ENCODE results near the gene PQBP1.

The PQBP1 gene

DNA sequence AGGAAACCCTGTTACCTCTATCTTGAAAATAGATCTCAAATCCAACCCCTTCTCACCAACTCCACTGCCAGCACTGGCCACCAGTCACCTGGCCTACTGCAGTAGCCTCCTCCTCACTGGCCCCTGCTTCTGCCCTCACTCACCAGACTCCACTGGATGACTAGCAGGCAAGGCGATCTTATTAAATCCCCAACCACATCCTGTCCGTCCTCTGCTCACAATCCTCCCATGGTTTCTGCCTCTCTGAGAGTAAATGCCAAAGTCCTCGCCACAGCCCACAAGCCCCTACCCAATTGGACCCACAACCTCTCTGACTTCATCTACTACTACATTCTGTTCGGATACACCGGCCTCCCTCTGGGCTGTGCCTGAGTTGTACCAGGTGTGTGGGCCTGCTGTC lies 26.5 kb downstream of the PQBP1 start:
- DNase-seq (ENCODE audit: low spot score) = no peak

DNA sequence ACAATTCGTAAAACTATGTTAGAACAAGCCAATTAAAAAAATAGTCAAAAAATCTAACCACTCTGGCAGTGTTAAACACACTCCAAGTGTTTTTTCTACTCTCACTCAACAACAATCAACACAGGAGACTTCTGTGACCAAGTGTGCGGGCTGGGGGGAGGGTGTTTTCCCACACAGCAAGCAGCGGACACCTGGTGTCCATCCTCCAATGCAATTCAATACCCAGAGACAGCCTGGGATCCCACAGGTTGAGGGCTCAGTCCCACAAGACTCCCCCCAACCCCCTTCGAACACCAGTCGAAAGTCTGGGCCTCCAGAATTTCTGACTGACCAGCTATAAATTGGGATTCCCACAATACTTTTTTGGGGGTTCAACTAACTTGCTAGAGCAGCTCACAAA lies 29.4 kb downstream of the PQBP1 start:
- DNase-seq (ENCODE audit: low spot score) = no peak

DNA sequence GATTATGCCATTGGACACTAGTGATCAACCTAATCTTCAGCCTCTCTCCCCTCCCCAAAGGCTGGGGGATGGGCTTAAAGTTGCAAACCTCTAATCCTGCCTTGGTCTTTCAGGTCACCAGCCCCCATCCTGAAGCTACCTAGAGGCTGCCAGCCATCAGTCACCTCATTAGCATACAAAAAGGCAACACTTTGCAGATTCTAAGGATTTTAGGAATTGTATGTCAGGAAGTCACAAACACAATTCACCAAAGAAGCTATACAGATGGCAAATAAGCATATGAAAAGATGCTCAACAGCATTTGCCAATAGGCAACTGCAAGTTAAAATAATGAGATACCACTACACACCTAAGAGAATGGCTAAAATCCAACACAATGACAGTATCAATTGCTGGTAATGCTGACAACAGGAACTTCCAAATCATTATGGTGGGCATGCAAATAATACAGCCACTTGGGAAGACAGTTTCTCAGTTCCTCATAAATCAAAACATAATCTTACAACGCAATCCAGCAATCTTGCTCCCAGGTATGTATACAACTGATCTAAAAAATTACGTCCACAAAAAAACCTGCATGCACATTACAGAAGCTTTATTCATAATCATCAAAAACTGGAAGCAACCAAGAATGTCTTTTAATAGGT lies 30.1 kb downstream of the PQBP1 start:
- DNase-seq (ENCODE audit: low spot score) = no peak

GRCh38 chrX:48933757-48934156 lies 36.0 kb downstream of the PQBP1 start:
- DNase-seq (ENCODE audit: low spot score) = no peak

GRCh38 chrX:48934581-48935300 lies 37.0 kb downstream of the PQBP1 start:
- DNase-seq (ENCODE audit: low spot score) = no peak

GRCh38 chrX:48935301-48935670 lies 37.6 kb downstream of the PQBP1 start:
- DNase-seq (ENCODE audit: low spot score) = no peak

GRCh38 chrX:48936429-48937053 lies 38.8 kb downstream of the PQBP1 start:
- DNase-seq (ENCODE audit: low spot score) = no peak

DNA sequence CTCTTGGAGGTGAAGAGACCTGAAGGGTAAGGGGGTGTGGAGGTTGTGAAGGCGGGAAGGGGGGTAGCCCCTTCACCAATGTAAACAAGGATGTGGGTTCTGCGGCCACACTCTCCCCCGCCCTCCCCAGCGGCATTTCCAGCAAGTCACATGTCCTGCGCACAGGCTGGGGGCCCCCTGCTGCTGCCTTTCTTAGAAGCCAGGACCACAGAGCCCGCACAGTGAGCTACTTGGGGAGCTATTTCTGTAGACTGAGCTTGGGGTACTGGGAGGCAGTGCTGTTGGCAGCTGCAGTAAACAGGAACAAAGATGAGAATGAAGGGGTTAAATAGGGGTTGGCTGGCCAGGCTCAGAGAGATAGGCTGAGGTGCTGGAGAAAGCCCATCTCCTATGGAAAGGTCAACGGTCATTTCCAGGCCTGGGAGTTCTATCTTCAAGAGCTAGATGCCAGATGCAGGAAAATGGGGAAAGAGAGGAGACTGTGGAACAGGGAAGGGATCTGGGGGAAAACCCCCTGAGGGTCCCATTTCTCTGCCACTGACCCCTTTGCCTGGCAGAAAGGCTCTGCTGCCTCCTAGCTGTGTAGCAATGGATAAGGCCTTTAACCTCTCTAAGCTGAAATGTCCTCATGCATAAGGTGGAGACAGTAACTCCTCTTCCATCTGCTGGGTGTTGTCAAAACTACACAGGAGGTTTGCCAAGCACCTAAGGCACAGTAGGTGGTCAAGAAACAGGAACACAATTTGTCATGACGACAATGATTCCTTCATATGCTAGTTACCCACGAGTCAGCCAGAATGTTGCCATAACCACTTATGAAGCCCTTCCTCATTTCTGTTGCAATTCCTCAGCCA lies 39.6 kb downstream of the PQBP1 start:
- no peak for DNase-seq (ENCODE audit: low spot score)

GRCh38 chrX:48938721-48939425 lies 41.1 kb downstream of the PQBP1 start:
- no peak for DNase-seq (ENCODE audit: low spot score)

DNA sequence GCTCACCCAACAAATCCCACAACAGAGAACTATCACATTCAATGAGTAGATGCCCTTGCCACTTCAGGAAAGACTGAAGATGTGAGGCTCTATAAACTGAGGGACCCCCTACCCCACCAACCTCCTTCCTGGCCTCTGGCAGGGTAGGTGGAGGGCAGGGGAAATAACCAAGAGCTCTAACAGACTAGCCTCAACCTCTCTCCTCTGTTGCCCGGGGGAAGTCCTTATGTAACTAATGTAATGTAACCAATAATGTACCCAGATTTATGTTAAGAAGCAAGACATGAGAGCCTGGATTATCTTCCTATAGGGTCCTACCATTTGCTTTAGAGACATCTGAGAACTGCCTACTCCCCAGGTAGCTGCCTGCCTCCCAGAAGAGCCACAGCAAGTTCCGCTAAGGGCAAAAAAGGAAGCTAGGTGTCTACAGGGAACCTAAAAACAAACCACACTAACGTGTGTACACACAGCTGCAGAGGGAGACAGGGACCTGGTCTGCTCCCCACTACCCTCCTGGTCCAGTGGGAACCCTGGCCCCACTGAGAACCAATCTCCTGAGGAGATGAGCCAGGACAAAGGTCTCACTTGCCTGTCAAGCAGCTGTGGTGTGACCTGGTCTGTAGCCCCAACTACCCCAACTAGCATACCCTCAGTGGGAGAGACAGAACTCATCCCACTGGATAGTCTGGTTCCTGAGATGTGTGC lies 41.9 kb downstream of the PQBP1 start:
- no peak for DNase-seq (ENCODE audit: low spot score)

- DNase-seq (ENCODE audit: low spot score) = no peak
Measured at GRCh38 chrX:48940404-48940955, 42.8 kb downstream of the PQBP1 start.

- no peak for DNase-seq (ENCODE audit: low spot score)
Measured at GRCh38 chrX:48942895-48943294, 45.2 kb downstream of the PQBP1 start.

DNA sequence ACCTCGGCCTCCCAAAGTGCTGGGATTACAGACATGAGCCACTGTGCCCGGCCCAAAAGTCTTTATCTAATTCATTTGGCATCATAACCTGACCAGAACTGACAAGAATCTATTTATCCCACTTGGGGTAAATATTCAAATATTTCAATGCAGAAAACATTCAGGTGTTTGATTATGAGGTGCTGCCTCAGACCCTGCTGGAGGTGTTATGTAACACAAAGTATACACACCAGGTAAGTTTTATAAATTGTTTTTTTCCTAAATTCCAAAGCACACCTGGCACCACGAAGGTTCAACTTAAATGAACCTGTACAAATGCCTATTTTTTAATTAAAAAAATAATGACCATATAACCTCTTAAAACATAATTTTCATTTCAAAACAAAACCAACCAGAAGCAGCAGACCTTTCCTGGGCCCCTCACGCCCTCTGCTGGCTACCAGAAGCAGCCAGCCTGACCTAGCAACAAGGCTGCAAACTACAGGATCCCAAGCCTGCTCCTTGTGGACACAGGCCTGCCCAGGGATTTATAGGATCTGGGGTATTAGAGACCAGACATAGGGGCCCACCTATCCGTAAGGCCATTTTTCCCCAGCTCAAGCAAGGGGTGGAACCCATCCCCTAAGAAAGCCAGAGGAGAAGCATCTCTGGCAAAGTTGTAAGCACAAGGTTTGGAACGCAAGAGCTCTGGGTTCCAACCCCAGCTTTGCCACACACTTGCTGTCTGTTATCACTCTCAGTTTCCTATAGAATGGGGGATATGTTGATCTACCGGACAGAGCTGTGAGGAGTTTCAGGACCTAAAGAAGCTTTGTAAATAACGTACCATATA lies 48.0 kb downstream of the PQBP1 start:
- peak; percentile 65 for DNase-seq (ENCODE audit: low spot score)

DNA sequence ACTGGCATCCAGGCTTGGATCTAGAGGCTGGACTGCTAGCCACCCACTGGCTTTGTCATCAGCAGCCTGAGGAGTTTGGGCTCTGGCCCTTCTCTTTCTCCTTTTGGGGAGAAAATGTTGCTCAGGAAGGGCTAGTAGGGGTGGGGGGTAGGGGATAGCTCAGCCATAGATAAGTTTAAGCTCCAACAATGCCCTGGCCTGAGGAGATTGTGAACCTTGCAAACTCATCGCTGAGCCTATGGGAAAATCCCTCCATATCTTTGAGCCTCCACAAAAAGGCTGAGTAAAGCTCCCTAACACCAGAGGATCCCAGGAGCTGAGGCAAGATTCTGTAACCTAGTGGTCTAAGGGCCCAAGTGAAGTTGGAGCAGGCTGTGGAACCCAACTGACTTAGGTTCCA lies 50.9 kb downstream of the PQBP1 start:
- DNase-seq (ENCODE audit: low spot score) = no peak

All from AG20443 (cell line).